AG04450 (cell line): ENCODE measurements around the gene GIPC3. TPM values are rescaled to one million over a fixed set of nuclear protein-coding genes. Genes with fewer than 3 reads are reported as not detected.

Experiments
- CTCF ChIA-PET: fragments of 300-600, 350-600 bp; formaldehyde crosslinking; extraction: SDS; loops from one replicate; lab custom pipeline; 2022; ENCODE audit warnings: antibody characterized with exemption, inconsistent platforms; lab: Charles Lee
- POLR2A ChIA-PET: fragments of 350-600 bp; formaldehyde crosslinking; extraction: SDS; loops from one replicate; lab custom pipeline; 2021; ENCODE audit warnings: antibody characterized with exemption, inconsistent platforms; lab: Yijun Ruan, JAX
- DNase-seq: peaks from one replicate; pipeline ENCODE4 v3.0.0-alpha.2; 2011; ENCODE audit warnings: low read depth, low spot score
- H3K27ac ChIP-seq: one replicate; pipeline ENCODE4 v1.5.1; 2012; ENCODE audit warnings: low read depth, low read length, control low read depth
- H3K27me3 ChIP-seq: one replicate; pipeline ENCODE4 v1.6.0; 2012; ENCODE audit warnings: low read length; ENCODE audit not compliant: control insufficient read depth, insufficient read depth
- H3K4me3 ChIP-seq: 2 replicates; pipeline ENCODE4 v1.5.1; 2011; ENCODE audit warnings: mild to moderate bottlenecking, low read depth, low read length, control low read depth
- H3K9me3 ChIP-seq: 2 replicates; pipeline ENCODE4 v1.5.1; 2012; ENCODE audit warnings: low read length; ENCODE audit not compliant: control insufficient read depth, insufficient read depth
- polyA plus RNA-seq: library from polyadenylated mRNA; depleted of rRNA; stranded (reverse); fragments of >200 nt; gene quantifications from 2 replicates; pipeline ENCODE4 v1.2.3, GENCODE V29; 2011
- TF ChIP-seq, protein P1 (sequence below): IDR thresholded peaks from 2 replicates; pipeline ENCODE4 v1.5.1; 2011; ENCODE audit warnings: low read depth, low read length, control low read depth, inconsistent platforms

Gene GIPC3
- polyA plus RNA-seq, 1 experiment = 0.30 TPM

DNA sequence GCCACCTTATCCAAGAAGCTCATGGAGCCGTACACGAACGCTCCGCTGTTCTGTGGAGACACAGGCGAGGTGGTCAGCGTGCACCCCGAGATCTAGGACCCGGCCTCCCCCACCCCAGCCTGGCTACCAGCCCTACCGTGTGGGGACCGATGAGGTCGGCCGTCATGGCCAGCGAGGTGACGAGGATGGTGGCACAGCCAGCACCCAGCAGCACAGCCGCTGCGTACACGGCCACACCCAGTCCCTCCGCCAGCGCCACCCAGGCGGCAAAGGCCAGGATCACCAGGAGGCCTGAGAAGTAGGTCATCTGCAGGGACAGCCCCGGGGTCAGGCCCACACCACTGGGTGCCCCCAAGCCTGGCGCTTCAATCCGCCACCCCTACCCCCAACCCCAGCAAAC is 39.2 kb upstream of the GIPC3 start:
- ChIA-PET CTCF (interaction anchor here (1.0 to 1.6 kb wide), 5 partner anchors 8 to 62 kb away, joined by 3 to 4 read pairs (median 4); no protein-coding TSS in a partner anchor), POLR2A (interaction anchor here (1.1 kb wide), 1 partner anchor 30 kb away, joined by 3 read pairs; no protein-coding TSS in a partner anchor)
- Histone ChIP-seq H3K27ac (no peak overlapping the region), H3K4me3 (no peak overlapping the region), H3K27me3 (no peaks in the 10 kb centered on the region), H3K9me3 (peaks cover 5% of the 10 kb centered on the region; the same call in 1 of the 2 replicates)
- DNase-seq = no peak
- TF ChIP-seq, protein P1, sequence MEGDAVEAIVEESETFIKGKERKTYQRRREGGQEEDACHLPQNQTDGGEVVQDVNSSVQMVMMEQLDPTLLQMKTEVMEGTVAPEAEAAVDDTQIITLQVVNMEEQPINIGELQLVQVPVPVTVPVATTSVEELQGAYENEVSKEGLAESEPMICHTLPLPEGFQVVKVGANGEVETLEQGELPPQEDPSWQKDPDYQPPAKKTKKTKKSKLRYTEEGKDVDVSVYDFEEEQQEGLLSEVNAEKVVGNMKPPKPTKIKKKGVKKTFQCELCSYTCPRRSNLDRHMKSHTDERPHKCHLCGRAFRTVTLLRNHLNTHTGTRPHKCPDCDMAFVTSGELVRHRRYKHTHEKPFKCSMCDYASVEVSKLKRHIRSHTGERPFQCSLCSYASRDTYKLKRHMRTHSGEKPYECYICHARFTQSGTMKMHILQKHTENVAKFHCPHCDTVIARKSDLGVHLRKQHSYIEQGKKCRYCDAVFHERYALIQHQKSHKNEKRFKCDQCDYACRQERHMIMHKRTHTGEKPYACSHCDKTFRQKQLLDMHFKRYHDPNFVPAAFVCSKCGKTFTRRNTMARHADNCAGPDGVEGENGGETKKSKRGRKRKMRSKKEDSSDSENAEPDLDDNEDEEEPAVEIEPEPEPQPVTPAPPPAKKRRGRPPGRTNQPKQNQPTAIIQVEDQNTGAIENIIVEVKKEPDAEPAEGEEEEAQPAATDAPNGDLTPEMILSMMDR = no peak

DNA sequence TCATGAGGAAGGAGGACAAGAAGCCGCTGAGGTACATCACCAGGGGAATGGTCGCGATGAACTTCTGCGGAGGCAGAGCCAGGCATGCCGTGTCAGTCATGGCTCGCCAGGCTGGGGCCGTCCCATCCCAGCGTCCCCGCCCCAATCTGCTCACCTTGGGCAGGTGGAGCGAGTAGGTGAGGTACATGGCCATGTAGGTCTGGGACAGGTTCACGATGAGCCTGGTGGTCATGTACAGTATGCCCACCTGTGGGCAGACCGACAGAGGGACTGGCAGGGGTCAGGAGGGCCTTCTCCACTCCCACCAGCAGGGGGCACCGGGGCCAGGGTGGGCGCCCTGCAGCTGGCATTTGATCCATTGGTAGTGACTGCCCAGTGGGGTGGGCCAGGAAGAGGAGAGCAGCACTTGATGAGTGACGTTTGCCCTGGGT is 38.0 kb upstream of the GIPC3 start:
- ChIA-PET POLR2A (no interaction called here), CTCF (interaction anchor here (1.3 kb wide), 1 partner anchor 9 kb away, joined by 4 read pairs; no protein-coding TSS in a partner anchor)
- H3K27ac ChIP-seq = no peak overlapping the region
- peaks cover 5% of the 10 kb centered on the region; the same call in 1 of the 2 replicates for H3K9me3 ChIP-seq
- H3K4me3 ChIP-seq = no peak overlapping the region
- no peak for DNase-seq
- TF ChIP-seq, protein P1 = peak; percentile 54
- no peaks in the 10 kb centered on the region for H3K27me3 ChIP-seq

DNA sequence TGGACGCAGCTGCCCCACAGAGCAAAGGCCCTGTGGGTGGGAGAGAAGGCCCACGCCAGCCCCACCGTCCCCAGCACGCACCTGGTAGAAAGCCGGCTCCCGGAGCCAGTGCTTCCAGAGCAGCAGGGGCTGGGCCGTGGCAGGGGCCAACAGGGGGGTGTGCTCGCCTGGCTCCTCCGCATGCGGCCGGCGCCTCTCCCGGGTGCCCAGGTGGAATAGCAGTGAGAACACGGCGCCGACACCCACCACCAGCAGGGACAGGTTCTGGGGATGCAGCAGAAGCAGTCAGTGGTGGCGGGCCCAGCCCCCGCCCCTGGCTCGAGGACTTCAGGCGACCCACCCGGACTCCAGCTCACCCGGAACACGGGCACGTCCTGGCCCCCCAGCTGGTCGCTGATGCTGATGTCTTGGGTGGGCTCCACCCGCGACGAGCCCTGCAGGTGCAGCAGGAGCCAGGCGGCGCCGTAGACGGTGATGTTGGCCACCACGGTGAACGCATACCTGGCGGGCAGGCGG is 37.5 kb upstream of the GIPC3 start:
- Histone ChIP-seq H3K27ac (no peak overlapping the region), H3K27me3 (no peaks in the 10 kb centered on the region), H3K9me3 (peaks cover 5% of the 10 kb centered on the region; the same call in 1 of the 2 replicates), H3K4me3 (no peak overlapping the region)
- ChIA-PET CTCF (no interaction called here), POLR2A (no interaction called here)
- no peak for DNase-seq
- TF ChIP-seq, protein P1 = no peak

DNA sequence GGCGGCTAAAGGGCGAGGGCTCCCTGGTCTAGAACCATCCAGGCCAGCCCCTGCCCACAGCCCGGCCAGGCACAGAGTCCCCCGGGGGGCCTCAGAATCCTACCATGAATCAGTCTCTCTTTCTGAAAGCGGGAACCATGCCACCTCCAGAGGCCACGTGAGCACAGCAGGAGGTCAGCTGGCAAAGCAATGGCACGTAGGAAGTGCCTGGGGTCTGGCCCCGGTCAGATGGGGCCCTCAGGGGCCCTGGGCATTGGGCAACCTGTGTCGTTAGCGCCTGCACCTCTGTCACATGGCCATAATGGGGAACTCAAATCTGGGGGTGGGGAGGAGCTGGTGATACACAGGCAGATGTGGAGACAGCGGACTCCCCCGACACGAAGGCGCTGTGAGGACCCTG is 36.7 kb upstream of the GIPC3 start:
- no peaks in the 10 kb centered on the region for H3K27me3 ChIP-seq
- TF ChIP-seq, protein P1 = no peak
- DNase-seq = no peak
- ChIA-PET POLR2A (no interaction called here), CTCF (no interaction called here)
- no peak overlapping the region for H3K27ac ChIP-seq
- H3K4me3 ChIP-seq = no peak overlapping the region
- H3K9me3 ChIP-seq = peaks cover 5% of the 10 kb centered on the region; the same call in 1 of the 2 replicates

DNA sequence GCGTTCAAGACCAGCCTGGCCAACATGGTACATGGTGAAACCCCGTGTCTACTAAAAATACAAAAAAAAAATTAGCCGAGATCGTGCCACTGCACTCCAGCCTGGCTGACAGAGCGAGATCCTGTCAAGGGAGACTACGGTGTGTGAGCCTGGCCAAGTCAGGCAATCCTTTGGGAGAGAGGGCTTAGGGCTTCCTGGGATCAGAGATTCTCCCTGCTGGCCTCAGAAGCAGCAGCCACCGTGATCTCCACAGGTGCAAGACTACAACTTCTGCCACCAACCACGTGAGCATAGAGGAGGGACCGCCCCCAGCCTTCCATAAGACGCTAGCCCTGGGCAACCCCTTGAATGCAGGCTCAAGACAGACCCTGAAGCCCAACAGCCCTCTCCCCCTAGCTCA is 35.5 kb upstream of the GIPC3 start:
- Histone ChIP-seq H3K9me3 (peaks cover 5% of the 10 kb centered on the region; the same call in 1 of the 2 replicates), H3K27ac (no peak overlapping the region), H3K27me3 (no peaks in the 10 kb centered on the region), H3K4me3 (no peak overlapping the region)
- DNase-seq = no peak
- TF ChIP-seq, protein P1 = no peak
- POLR2A ChIA-PET = no interaction called here
- CTCF ChIA-PET = no interaction called here
